HCT116 (cell line): ENCODE results near the gene NSUN3.

Experiments
- EZH2 ChIP-seq: fragments of 200-600 bp; sonication (generic); IDR thresholded peaks from 2 replicates; pipeline ENCODE4 v1.6.1; 2017; ENCODE audit warnings: antibody characterized with exemption, mixed run types
- EZH2phosphoT487 ChIP-seq: fragments of 200-600 bp; IDR thresholded peaks from 2 replicates; pipeline ENCODE4 v1.6.1; 2018; ENCODE audit warnings: antibody characterized with exemption, borderline replicate concordance
- POLR2A ChIP-seq: IDR thresholded peaks from 2 replicates; pipeline ENCODE4 v1.7.0; 2011; ENCODE audit warnings: borderline replicate concordance; ENCODE audit not compliant: insufficient read depth, insufficient read length; ENCODE audit errors: extremely low read depth
- POLR2AphosphoS5 ChIP-seq: IDR thresholded peaks from 2 replicates; pipeline ENCODE4 v1.6.1; 2011; ENCODE audit warnings: mild to moderate bottlenecking, low read depth, low read length, moderate library complexity
- RAD21 ChIP-seq: IDR thresholded peaks from 2 replicates; pipeline ENCODE4 v1.6.1; 2012; ENCODE audit warnings: low read depth, mild to moderate bottlenecking
- SP1 ChIP-seq: IDR thresholded peaks from 2 replicates; pipeline ENCODE4 v1.6.1; 2012; ENCODE audit warnings: low read depth
- ZNF274 ChIP-seq: fragments of 200-500 bp; sonication (Bioruptor generic); IDR thresholded peaks from 2 replicates; pipeline ENCODE4 v1.6.1; 2014; ENCODE audit warnings: mild to moderate bottlenecking, low read depth, low read length, inconsistent platforms
- TF ChIP-seq, protein P1 (sequence below): IDR thresholded peaks from 2 replicates; pipeline ENCODE4 v1.6.1; 2012
- TF ChIP-seq, protein P2 (sequence below), 3 experiments: fragments of 200-600 bp in 1 of 3; sonication (generic) in 1 of 3; IDR thresholded peaks in 2 of 3; conservative IDR thresholded peaks in 1 of 3; 2 replicates each; pipeline ENCODE4 v1.5.1; 2012 to 2017; ENCODE audit warnings: low read depth in 2 of 3, low read length in 2 of 3, antibody characterized with exemption in 1 of 3, borderline replicate concordance in 1 of 3, control low read depth in 1 of 3, mild to moderate bottlenecking in 1 of 3, mixed read lengths in 1 of 3, mixed run types in 1 of 3, moderate library complexity in 1 of 3; ENCODE audit not compliant: insufficient read depth in 1 of 3
- TF ChIP-seq, protein P3 (sequence below): IDR thresholded peaks from 2 replicates; pipeline ENCODE4 v1.6.1; 2012

GRCh38 chr3:94173673-94174434, 111.0 kb downstream of the NSUN3 start:
- TF ChIP-seq RAD21 (no peak), EZH2 (no peak), POLR2A (no peak), POLR2AphosphoS5 (no peak), SP1 (no peak), ZNF274 (no peak), EZH2phosphoT487 (no peak)
- TF ChIP-seq, protein P1, sequence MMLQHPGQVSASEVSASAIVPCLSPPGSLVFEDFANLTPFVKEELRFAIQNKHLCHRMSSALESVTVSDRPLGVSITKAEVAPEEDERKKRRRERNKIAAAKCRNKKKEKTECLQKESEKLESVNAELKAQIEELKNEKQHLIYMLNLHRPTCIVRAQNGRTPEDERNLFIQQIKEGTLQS = no peak
- TF ChIP-seq, protein P2, sequence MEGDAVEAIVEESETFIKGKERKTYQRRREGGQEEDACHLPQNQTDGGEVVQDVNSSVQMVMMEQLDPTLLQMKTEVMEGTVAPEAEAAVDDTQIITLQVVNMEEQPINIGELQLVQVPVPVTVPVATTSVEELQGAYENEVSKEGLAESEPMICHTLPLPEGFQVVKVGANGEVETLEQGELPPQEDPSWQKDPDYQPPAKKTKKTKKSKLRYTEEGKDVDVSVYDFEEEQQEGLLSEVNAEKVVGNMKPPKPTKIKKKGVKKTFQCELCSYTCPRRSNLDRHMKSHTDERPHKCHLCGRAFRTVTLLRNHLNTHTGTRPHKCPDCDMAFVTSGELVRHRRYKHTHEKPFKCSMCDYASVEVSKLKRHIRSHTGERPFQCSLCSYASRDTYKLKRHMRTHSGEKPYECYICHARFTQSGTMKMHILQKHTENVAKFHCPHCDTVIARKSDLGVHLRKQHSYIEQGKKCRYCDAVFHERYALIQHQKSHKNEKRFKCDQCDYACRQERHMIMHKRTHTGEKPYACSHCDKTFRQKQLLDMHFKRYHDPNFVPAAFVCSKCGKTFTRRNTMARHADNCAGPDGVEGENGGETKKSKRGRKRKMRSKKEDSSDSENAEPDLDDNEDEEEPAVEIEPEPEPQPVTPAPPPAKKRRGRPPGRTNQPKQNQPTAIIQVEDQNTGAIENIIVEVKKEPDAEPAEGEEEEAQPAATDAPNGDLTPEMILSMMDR (IDR thresholded peaks at IDR 0.05 in 2 of 3, conservative IDR thresholded peaks at IDR 0.05 in 1 of 3; ENCODE audit: borderline replicate concordance in 1 of 3, insufficient read depth in 1 of 3, low read depth in 2 of 3, low read length in 2 of 3) = no peak
- TF ChIP-seq, protein P3, sequence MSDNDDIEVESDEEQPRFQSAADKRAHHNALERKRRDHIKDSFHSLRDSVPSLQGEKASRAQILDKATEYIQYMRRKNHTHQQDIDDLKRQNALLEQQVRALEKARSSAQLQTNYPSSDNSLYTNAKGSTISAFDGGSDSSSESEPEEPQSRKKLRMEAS = no peak
